Neural cell (in vitro differentiated cells): ENCODE measurements around the gene HOXA5. TPM values are rescaled to one million over a fixed set of nuclear protein-coding genes. Genes with fewer than 3 reads are reported as not detected.

Experiments
- H2AFZ ChIP-seq: fragments of 200-600, 300-800 bp; sonication (generic), shearing (Covaris generic); 2 replicates; pipeline ENCODE4 v1.6.0; 2014; ENCODE audit warnings: low read depth, mild to moderate bottlenecking, antibody characterized with exemption, low read length, moderate library complexity
- H3F3A ChIP-seq: fragments of 200-600 bp; shearing (Covaris generic); 2 replicates; pipeline ENCODE4 v1.6.1; 2016; ENCODE audit warnings: mild to moderate bottlenecking, moderate library complexity, mixed read lengths, antibody characterized with exemption, low read length; ENCODE audit not compliant: insufficient read depth, poor library complexity, severe bottlenecking
- H3K27ac ChIP-seq: fragments of 200-600, 300-800 bp; sonication (generic), shearing (Covaris generic); 2 replicates; pipeline ENCODE4 v1.5.1; 2014; ENCODE audit warnings: mild to moderate bottlenecking, low read length, moderate library complexity
- H3K27me3 ChIP-seq: fragments of 300-800, 200-600 bp; sonication (generic), shearing (Covaris generic); 2 replicates; pipeline ENCODE4 v1.6.0; 2014; ENCODE audit warnings: mild to moderate bottlenecking, low read depth, low read length, moderate library complexity; ENCODE audit not compliant: insufficient read depth
- H3K36me3 ChIP-seq: fragments of 300-800, 200-600 bp; sonication (generic), shearing (Covaris generic); 2 replicates; pipeline ENCODE4 v1.5.1; 2014; ENCODE audit warnings: mild to moderate bottlenecking, antibody characterized with exemption, low read length, moderate library complexity; ENCODE audit not compliant: insufficient read depth
- H3K4me2 ChIP-seq: fragments of 300-800, 200-600 bp; sonication (generic), shearing (Covaris generic); 2 replicates; pipeline ENCODE4 v1.6.0; 2014; ENCODE audit warnings: mild to moderate bottlenecking, low read length
- H3K4me3 ChIP-seq: fragments of 300-800, 200-600 bp; sonication (generic), shearing (Covaris generic); 2 replicates; pipeline ENCODE4 v1.5.1; 2014; ENCODE audit warnings: mild to moderate bottlenecking, low read length, moderate library complexity
- H3K79me2 ChIP-seq: fragments of 200-600 bp; shearing (Covaris generic); replicated peaks from 2 replicates; pipeline ENCODE4 v1.6.0; 2014; ENCODE audit warnings: mild to moderate bottlenecking, low read length, moderate library complexity; ENCODE audit not compliant: insufficient read depth
- H3K9ac ChIP-seq: fragments of 300-800, 200-600 bp; sonication (generic), shearing (Covaris generic); 2 replicates; pipeline ENCODE4 v1.6.1; 2016; ENCODE audit warnings: mild to moderate bottlenecking, low read length, mixed read lengths
- H3K9me2 ChIP-seq: fragments of 200-600 bp; shearing (Covaris generic); 2 replicates; pipeline ENCODE4 v1.6.1; 2016; ENCODE audit warnings: mild to moderate bottlenecking, low read length, mixed read lengths; ENCODE audit not compliant: insufficient read depth
- H3K9me3 ChIP-seq: fragments of 200-600, 300-800 bp; sonication (generic), shearing (Covaris generic); 2 replicates; pipeline ENCODE4 v1.6.1; 2016; ENCODE audit warnings: mild to moderate bottlenecking, mixed run types, low read length, moderate library complexity, mixed read lengths
- H4K20me1 ChIP-seq: fragments of 200-600 bp; shearing (Covaris generic); 2 replicates; pipeline ENCODE4 v1.6.1; 2016; ENCODE audit warnings: mild to moderate bottlenecking, mixed run types; ENCODE audit not compliant: insufficient read depth
- EP300 ChIP-seq: fragments of 450-650 bp; conservative IDR thresholded peaks from 2 replicates; pipeline ENCODE4 v1.6.1; 2014; ENCODE audit warnings: antibody characterized with exemption, mild to moderate bottlenecking, moderate library complexity; ENCODE audit not compliant: poor library complexity, severe bottlenecking
- EZH2 ChIP-seq: fragments of 200-600, 300-800 bp; shearing (Covaris generic), sonication (generic); IDR thresholded peaks from 2 replicates; pipeline ENCODE4 v1.6.1; 2014; ENCODE audit warnings: antibody characterized with exemption, low read length, borderline replicate concordance, mild to moderate bottlenecking; ENCODE audit not compliant: insufficient read depth, poor library complexity, severe bottlenecking
- MXI1 ChIP-seq: fragments of 450-650 bp; conservative IDR thresholded peaks from 2 replicates; pipeline ENCODE4 v1.6.1; 2014; ENCODE audit warnings: antibody characterized with exemption, mild to moderate bottlenecking; ENCODE audit not compliant: poor library complexity, severe bottlenecking
- POLR2AphosphoS5 ChIP-seq: IDR thresholded peaks from 2 replicates; pipeline ENCODE4 v1.6.1; 2012
- RAD21 ChIP-seq: fragments of 450-650 bp; conservative IDR thresholded peaks from 2 replicates; pipeline ENCODE4 v1.6.1; 2014; ENCODE audit warnings: antibody characterized with exemption, mild to moderate bottlenecking, moderate library complexity
- SMC3 ChIP-seq: fragments of 450-650 bp; conservative IDR thresholded peaks from 2 replicates; pipeline ENCODE4 v1.6.1; 2014; ENCODE audit warnings: antibody characterized with exemption, mild to moderate bottlenecking, moderate library complexity; ENCODE audit not compliant: poor library complexity
- TAF1 ChIP-seq: IDR thresholded peaks from 2 replicates; pipeline ENCODE4 v1.6.1; 2012; ENCODE audit warnings: low read depth
- polyA plus RNA-seq: library from polyadenylated mRNA; depleted of rRNA; stranded (reverse); fragments of >200 nt; gene quantifications from 2 replicates; pipeline ENCODE4 v1.2.3, GENCODE V29; 2014
- TF ChIP-seq, protein P1 (sequence below): IDR thresholded peaks from 2 replicates; pipeline ENCODE4 v1.6.1; 2012; ENCODE audit warnings: borderline replicate concordance
- TF ChIP-seq, protein P2 (sequence below): fragments of 450-650 bp; IDR thresholded peaks from 2 replicates; pipeline ENCODE4 v1.5.1; 2014; ENCODE audit warnings: antibody characterized with exemption, mild to moderate bottlenecking, moderate library complexity; ENCODE audit not compliant: poor library complexity, severe bottlenecking

Gene HOXA5
- polyA plus RNA-seq, 1 donor from 2014 or later, result not detected

DNA sequence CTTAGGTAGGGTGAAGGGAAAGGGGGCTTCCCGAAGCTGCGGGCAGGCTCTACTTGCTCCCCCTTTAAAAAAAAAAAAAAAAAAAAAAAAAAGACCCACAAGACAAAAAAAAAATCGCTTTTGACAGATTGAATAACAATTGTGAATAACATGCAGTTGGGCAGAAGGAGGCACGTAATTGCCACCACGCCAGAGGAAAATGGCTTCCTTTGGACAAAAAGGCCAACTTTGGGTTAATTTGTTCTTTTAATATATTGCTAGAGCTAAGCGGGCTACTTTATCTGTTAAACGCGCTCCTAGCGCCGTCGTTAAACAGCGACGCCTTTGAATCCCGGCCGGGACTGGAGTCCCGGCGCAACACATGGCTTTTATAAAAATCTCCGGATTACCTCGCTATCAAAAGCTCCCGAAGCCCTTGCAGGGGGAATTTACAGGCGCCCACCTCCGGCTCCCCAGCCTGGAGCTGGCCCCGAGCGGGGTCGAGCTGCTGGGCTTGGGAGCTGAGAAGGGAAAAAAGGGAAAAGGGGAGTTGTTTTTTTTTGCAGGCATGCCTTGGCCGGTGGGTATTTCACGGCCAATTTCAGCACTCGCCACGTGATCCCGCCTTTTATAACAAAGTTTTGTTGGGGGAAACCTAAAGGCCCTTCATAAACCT, 40.3 kb upstream of the HOXA5 start:
- Histone ChIP-seq H2AFZ (no peak overlapping the region), H3K27ac (no peak overlapping the region), H3F3A (no peaks in the 10 kb centered on the region), H3K9me2 (no peaks in the 10 kb centered on the region), H3K9ac (no peak overlapping the region), H4K20me1 (no peaks in the 10 kb centered on the region), H3K79me2 (no peaks in the 10 kb centered on the region), H3K9me3 (peaks cover 14% of the 10 kb centered on the region), H3K27me3 (peaks cover 100% of the 10 kb centered on the region), H3K4me2 (no peak overlapping the region), H3K4me3 (no peak overlapping the region), H3K36me3 (no peaks in the 10 kb centered on the region)
- TF ChIP-seq, protein P1, sequence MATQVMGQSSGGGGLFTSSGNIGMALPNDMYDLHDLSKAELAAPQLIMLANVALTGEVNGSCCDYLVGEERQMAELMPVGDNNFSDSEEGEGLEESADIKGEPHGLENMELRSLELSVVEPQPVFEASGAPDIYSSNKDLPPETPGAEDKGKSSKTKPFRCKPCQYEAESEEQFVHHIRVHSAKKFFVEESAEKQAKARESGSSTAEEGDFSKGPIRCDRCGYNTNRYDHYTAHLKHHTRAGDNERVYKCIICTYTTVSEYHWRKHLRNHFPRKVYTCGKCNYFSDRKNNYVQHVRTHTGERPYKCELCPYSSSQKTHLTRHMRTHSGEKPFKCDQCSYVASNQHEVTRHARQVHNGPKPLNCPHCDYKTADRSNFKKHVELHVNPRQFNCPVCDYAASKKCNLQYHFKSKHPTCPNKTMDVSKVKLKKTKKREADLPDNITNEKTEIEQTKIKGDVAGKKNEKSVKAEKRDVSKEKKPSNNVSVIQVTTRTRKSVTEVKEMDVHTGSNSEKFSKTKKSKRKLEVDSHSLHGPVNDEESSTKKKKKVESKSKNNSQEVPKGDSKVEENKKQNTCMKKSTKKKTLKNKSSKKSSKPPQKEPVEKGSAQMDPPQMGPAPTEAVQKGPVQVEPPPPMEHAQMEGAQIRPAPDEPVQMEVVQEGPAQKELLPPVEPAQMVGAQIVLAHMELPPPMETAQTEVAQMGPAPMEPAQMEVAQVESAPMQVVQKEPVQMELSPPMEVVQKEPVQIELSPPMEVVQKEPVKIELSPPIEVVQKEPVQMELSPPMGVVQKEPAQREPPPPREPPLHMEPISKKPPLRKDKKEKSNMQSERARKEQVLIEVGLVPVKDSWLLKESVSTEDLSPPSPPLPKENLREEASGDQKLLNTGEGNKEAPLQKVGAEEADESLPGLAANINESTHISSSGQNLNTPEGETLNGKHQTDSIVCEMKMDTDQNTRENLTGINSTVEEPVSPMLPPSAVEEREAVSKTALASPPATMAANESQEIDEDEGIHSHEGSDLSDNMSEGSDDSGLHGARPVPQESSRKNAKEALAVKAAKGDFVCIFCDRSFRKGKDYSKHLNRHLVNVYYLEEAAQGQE, result no peak
- TF ChIP-seq EZH2, result peak; percentile 84

DNA sequence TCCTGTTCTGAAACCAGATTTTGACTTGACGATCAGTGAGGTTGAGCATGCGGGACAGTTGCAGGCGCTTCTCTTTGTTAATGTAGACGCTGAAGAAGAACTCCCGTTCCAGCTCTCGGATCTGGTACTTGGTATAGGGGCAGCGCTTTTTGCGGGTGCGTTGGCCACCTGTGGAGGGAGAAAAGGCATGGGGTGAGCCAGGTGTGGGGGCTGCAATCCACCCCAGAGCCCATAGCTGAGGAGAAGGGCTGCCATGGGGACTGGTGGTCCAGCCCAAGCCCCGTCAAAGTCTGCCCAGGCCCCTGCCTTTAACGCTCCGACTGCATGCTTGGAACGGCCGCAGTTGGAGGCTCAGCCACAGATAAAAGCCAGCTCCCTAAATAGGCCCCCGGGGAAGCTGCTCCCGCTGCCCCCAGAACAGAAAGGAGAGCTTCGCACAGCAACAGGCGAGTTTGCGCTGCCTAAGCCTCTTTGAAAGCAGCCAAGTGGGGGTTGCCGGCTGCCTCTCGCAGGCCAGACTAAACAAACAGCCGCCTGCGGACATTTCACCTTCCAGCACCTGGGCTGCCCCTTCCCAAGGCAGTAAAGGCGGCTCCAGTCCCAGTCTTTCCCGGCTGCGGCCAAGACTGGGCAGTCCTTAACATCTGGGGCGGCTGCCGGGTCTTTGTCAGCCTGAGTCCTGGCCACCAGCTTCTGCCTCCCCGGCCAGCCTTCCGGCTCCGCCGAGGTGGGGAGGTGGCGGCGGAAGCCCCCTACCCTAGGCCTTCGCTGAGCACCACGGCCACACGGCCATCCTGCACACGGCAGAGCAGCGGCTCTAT, 39.6 kb upstream of the HOXA5 start:
- Histone ChIP-seq H3K9me2 (no peaks in the 10 kb centered on the region), H3K79me2 (no peaks in the 10 kb centered on the region), H3K4me3 (no peak overlapping the region), H2AFZ (no peak overlapping the region), H3K9ac (no peak overlapping the region), H3K27me3 (peaks cover 100% of the 10 kb centered on the region), H3K27ac (no peak overlapping the region), H3F3A (no peaks in the 10 kb centered on the region), H3K4me2 (no peak overlapping the region), H3K36me3 (no peaks in the 10 kb centered on the region), H4K20me1 (no peaks in the 10 kb centered on the region), H3K9me3 (peaks cover 14% of the 10 kb centered on the region)
- TF ChIP-seq EZH2 (peak; percentile 84), TAF1 (no peak)

DNA sequence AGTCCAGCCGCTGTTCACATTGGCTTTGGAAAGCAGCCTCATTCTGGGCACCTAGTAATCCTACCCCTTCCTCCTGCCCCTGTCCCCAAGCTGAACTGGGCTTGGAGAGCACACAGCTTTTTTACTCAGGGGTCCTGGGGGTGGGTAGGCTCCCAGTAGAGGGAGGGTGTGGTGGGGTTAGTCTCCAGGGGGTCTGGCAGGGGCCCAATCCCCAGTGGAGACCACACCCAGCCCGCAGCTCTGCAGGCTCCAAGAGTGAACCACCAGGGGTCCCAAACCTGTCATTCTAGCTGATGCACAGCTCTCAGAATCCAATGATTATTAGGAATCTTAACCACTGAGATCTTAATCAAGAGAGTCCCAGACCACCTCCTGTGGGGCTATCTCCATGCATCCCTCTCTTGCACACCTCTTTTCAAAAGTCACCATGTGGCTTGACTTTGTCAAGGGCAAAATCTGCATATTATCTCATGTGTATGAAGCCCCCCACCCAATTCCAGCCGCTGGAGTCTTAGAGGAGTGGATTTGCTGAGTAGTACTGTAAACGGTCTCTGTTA, 38.9 kb upstream of the HOXA5 start:
- Histone ChIP-seq H3K27me3 (peaks cover 100% of the 10 kb centered on the region), H3K4me3 (no peak overlapping the region), H3K79me2 (no peaks in the 10 kb centered on the region), H3K9me2 (no peaks in the 10 kb centered on the region), H3K4me2 (no peak overlapping the region), H3K36me3 (no peaks in the 10 kb centered on the region), H2AFZ (no peak overlapping the region), H4K20me1 (no peaks in the 10 kb centered on the region), H3F3A (no peaks in the 10 kb centered on the region), H3K27ac (no peak overlapping the region), H3K9me3 (peaks cover 14% of the 10 kb centered on the region), H3K9ac (no peak overlapping the region)
- TF ChIP-seq EZH2 (no peak), TAF1 (no peak), SMC3 (no peak), EP300 (no peak), POLR2AphosphoS5 (no peak), MXI1 (no peak), RAD21 (no peak)
- TF ChIP-seq, protein P2, sequence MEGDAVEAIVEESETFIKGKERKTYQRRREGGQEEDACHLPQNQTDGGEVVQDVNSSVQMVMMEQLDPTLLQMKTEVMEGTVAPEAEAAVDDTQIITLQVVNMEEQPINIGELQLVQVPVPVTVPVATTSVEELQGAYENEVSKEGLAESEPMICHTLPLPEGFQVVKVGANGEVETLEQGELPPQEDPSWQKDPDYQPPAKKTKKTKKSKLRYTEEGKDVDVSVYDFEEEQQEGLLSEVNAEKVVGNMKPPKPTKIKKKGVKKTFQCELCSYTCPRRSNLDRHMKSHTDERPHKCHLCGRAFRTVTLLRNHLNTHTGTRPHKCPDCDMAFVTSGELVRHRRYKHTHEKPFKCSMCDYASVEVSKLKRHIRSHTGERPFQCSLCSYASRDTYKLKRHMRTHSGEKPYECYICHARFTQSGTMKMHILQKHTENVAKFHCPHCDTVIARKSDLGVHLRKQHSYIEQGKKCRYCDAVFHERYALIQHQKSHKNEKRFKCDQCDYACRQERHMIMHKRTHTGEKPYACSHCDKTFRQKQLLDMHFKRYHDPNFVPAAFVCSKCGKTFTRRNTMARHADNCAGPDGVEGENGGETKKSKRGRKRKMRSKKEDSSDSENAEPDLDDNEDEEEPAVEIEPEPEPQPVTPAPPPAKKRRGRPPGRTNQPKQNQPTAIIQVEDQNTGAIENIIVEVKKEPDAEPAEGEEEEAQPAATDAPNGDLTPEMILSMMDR, result no peak
- TF ChIP-seq, protein P1, result no peak
